B cell (primary cell): ENCODE results near the gene AKT3. TPM values are rescaled to one million over a fixed set of nuclear protein-coding genes. Genes with fewer than 3 reads are reported as not detected.

ENCODE experiments used
- ATAC-seq: fragments of 200-7000 bp; cut with Tn5 transposase; one replicate; pipeline ENCODE4 v1.10.0; 2021; ENCODE audit warnings: low read depth, mild to moderate bottlenecking, moderate number of reproducible peaks, moderate library complexity
- CTCF ChIA-PET: fragments of 350-600 bp; sonication (Branson Sonifier 250); formaldehyde crosslinking; loops from one replicate; lab custom pipeline; 2021; ENCODE audit warnings: antibody characterized with exemption, inconsistent platforms; lab: Charles Lee
- POLR2A ChIA-PET: fragments of 350-600 bp; sonication (Branson Sonifier 250); formaldehyde crosslinking; loops from one replicate; lab custom pipeline; 2021; ENCODE audit warnings: antibody characterized with exemption; lab: Charles Lee
- DNase-seq: peaks from one replicate; pipeline ENCODE4 v3.0.0; 2013
- H2AFZ ChIP-seq: 2 replicates; pipeline ENCODE4 v1.6.1; 2012; ENCODE audit warnings: mild to moderate bottlenecking, low read depth, low read length; ENCODE audit not compliant: insufficient read depth, poor library complexity, severe bottlenecking
- H3K27ac ChIP-seq, 2 donors: 1 replicate in 1 of 2; 2 replicates in 1 of 2; pipeline ENCODE4 v1.5.1; 2012 to 2013; ENCODE audit warnings: low read length in 2 of 2, mild to moderate bottlenecking in 2 of 2, moderate library complexity in 1 of 2
- H3K27me3 ChIP-seq, 4 experiments: fragments of 200-600 bp in 1 of 4; sonication (generic) in 1 of 4; replicated peaks in 1 of 4; 1 replicate in 2 of 4; 2 replicates in 2 of 4; pipeline versions ENCODE4 v1.6.1 to v1.7.0; 2013 to 2016; ENCODE audit warnings: low read length in 3 of 4, mild to moderate bottlenecking in 2 of 4, mixed read lengths in 1 of 4, moderate library complexity in 1 of 4; ENCODE audit not compliant: insufficient read depth in 4 of 4, control insufficient read depth in 3 of 4; ENCODE audit errors: control extremely low read depth in 1 of 4
- H3K36me3 ChIP-seq, 2 experiments: replicated peaks in 1 of 2; 1 replicate in 1 of 2; 2 replicates in 1 of 2; pipeline versions ENCODE4 v1.6.1 to v1.7.1; 2013; ENCODE audit warnings: low read length in 1 of 2; ENCODE audit not compliant: insufficient read depth in 2 of 2, control insufficient read depth in 1 of 2; ENCODE audit errors: control extremely low read depth in 1 of 2, extremely low read depth in 1 of 2
- H3K4me1 ChIP-seq, 2 donors: fragments of 200-600 bp in 1 of 2; sonication (generic) in 1 of 2; 1 replicate in 1 of 2; 2 replicates in 1 of 2; pipeline versions ENCODE4 v1.5.1 to v1.6.1; 2013 to 2017; ENCODE audit warnings: low read length in 2 of 2; ENCODE audit not compliant: control insufficient read depth in 2 of 2, insufficient read depth in 2 of 2
- H3K4me2 ChIP-seq: replicated peaks from 2 replicates; pipeline ENCODE3; 2012; ENCODE audit warnings: mild to moderate bottlenecking, low read depth, low read length; ENCODE audit not compliant: poor library complexity, severe bottlenecking
- H3K4me3 ChIP-seq, 5 experiments: fragments of 200-600 bp in 1 of 5; sonication (generic) in 1 of 5; 1 replicate in 3 of 5; 2 replicates in 2 of 5; pipeline versions ENCODE4 v1.5.1 to v1.7.0; 2011 to 2016; ENCODE audit warnings: low read length in 4 of 5, mild to moderate bottlenecking in 4 of 5, low read depth in 2 of 5, control low read depth in 1 of 5, moderate library complexity in 1 of 5; ENCODE audit not compliant: insufficient read depth in 1 of 5; ENCODE audit errors: control extremely low read depth in 1 of 5, extremely low read depth in 1 of 5
- H3K79me2 ChIP-seq: fragments of 200-600 bp; sonication (generic); one replicate; pipeline ENCODE4 v1.6.0; 2016; ENCODE audit warnings: low read length; ENCODE audit not compliant: control insufficient read depth, insufficient read depth
- H3K9ac ChIP-seq: fragments of 200-600 bp; sonication (generic); 2 replicates; pipeline ENCODE4 v1.6.1; 2017; ENCODE audit warnings: mild to moderate bottlenecking, low read length, moderate library complexity
- H3K9me3 ChIP-seq, 3 donors: one replicate each; pipeline versions ENCODE4 v1.6.1 to v1.7.1; 2013; ENCODE audit warnings: low read length in 2 of 3; ENCODE audit not compliant: control insufficient read depth in 2 of 3, insufficient read depth in 1 of 3; ENCODE audit errors: control extremely low read depth in 1 of 3
- H4K20me1 ChIP-seq: 2 replicates; pipeline ENCODE4 v1.6.0; 2012; ENCODE audit warnings: mild to moderate bottlenecking, low read length; ENCODE audit not compliant: insufficient read depth, control insufficient read depth, poor library complexity, severe bottlenecking
- H3K27ac Mint-ChIP-seq: one replicate; pipeline ENCODE4 v1.8.0; 2021; ENCODE audit warnings: mixed read lengths
- H3K27me3 Mint-ChIP-seq: one replicate; pipeline ENCODE4 v1.8.0; 2021; ENCODE audit warnings: mixed read lengths
- H3K4me1 Mint-ChIP-seq: one replicate; pipeline ENCODE4 v1.8.0; 2021; ENCODE audit warnings: mixed read lengths
- H3K4me3 Mint-ChIP-seq: one replicate; pipeline ENCODE4 v1.8.0; 2021; ENCODE audit warnings: mixed read lengths
- H3K9me3 Mint-ChIP-seq: one replicate; pipeline ENCODE4 v1.8.0; 2022; ENCODE audit warnings: mixed read lengths; ENCODE audit not compliant: insufficient read depth
- CTCF ChIP-seq: fragments of 200-600 bp; IDR thresholded peaks from one replicate; pipeline ENCODE4 v1.8.0; 2022; ENCODE audit warnings: antibody characterized with exemption, mild to moderate bottlenecking
- EZH2 ChIP-seq: IDR thresholded peaks from 2 replicates; pipeline ENCODE4 v1.6.1; 2012; ENCODE audit warnings: borderline replicate concordance, low read depth, mild to moderate bottlenecking, moderate library complexity, low read length; ENCODE audit not compliant: insufficient read depth, poor library complexity, severe bottlenecking
- WGBS: methylation state at CpG from one replicate; pipeline ENCODE4 v1.1.5; 2013; ENCODE audit warnings: missing lambda C conversion rate; ENCODE audit not compliant: insufficient coverage; 5-methylcytosine and 5-hydroxymethylcytosine counted together
- intact Hi-C: fragments of 100-400 bp; cut with micrococcal nuclease; formaldehyde crosslinking; loops from one replicate; pipeline ENCODE4 v1.10.0; 2022
- polyA plus RNA-seq: library from polyadenylated mRNA; depleted of rRNA; stranded (reverse); fragments of >200 nt; gene quantifications from 2 replicates; pipeline ENCODE4 v1.2.3, GENCODE V29; 2012
- total RNA-seq, 2 donors: library from RNA; stranded (reverse); fragments of 120-200 nt in 1 of 2; gene quantifications; 1 replicate in 1 of 2; 2 replicates in 1 of 2; pipeline versions ENCODE4 v1.2.3 to v1.2.4, GENCODE V29; 2013 to 2022

The AKT3 gene
- total and polyA plus RNA-seq, 2 donors (not counting 1 experiment from before 2014, with no cell fraction given): 4.4 to 148 TPM

- Histone ChIP-seq H3K36me3 (no peaks in the 10 kb centered on the region), H3K4me1 (no peaks in the 10 kb centered on the region), H4K20me1 (no peaks in the 10 kb centered on the region), H3K27ac (no peak overlapping the region), H3K4me3 (no peak overlapping the region), H3K9me3 (peaks cover 0 to 1% (median 0%) of the 10 kb centered on the region in 3 donors), H3K79me2 (no peaks in the 10 kb centered on the region), H3K9ac (no peak overlapping the region), H2AFZ (no peak overlapping the region), H3K4me2 (no peak overlapping the region), H3K27me3 (no peaks in the 10 kb centered on the region)
- Mint-ChIP-seq H3K9me3 (peaks cover 8% of the 10 kb centered on the region), H3K27ac (no peak overlapping the region), H3K27me3 (no peaks in the 10 kb centered on the region), H3K4me1 (peaks cover 14% of the 10 kb centered on the region), H3K4me3 (no peak overlapping the region)
- TF ChIP-seq CTCF: no peak
- 100% methylated on average over 3 of the region's 4 CpGs for WGBS
- intact Hi-C loops: no loop called here
- ChIA-PET POLR2A (no interaction called here), CTCF (interaction anchor here (1.1 kb wide), 1 partner anchor 19 kb away, joined by 3 read pairs; no protein-coding TSS in a partner anchor)
- ATAC-seq (no peak), DNase-seq (no peak)
Observed at GRCh38 chr1:243529512-243529911, 320.5 kb downstream of the AKT3 start.

DNA sequence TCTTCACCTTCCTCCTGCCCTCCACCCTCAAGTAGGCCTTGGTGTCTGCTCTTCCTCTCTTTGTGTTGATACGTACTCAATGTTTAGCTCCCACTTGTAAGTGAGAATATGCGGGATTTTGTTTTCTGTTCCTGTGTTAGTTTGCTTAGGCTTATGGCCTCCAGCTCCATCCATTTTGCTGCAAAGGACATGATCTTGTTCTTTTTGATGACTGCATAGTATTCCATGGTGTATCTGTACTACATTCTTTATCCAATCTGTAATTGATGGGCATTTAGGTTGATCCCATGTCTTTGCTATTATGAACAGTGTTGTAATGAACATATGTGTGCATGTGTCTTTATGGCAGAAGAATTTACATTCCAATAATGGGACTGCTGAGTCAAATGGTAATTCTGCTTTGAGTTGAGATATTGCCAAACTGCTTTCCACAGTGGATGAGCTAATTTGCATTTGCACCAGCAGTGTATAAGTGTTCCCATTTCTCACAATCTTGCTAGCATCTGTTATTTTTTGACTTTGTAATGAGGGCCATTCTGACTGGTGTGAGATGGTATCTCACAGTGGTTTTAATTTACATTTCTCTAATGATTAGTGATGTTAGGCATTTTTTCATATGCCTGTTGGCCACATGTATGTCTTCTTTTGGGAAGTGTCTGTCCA, 321.5 kb downstream of the AKT3 start:
- Mint-ChIP-seq H3K27me3 (no peaks in the 10 kb centered on the region), H3K4me1 (peaks cover 13% of the 10 kb centered on the region), H3K4me3 (no peak overlapping the region), H3K27ac (no peak overlapping the region), H3K9me3 (peaks cover 8% of the 10 kb centered on the region)
- H3K4me3 ChIP-seq: no peak overlapping the region
- ATAC-seq: no peak
- H3K9ac ChIP-seq: no peak overlapping the region
- no peak overlapping the region for H3K27ac ChIP-seq
- no CpG with 5 or more reads among the region's 2 CpGs for WGBS
- ChIA-PET CTCF (interaction anchor here (1.1 kb wide), 1 partner anchor 20 kb away, joined by 3 read pairs; no protein-coding TSS in a partner anchor), POLR2A (no interaction called here)
- no peaks in the 10 kb centered on the region for H4K20me1 ChIP-seq
- no peak overlapping the region for H3K4me2 ChIP-seq
- H3K9me3 ChIP-seq: peaks cover 0 to 1% (median 0%) of the 10 kb centered on the region in 3 donors
- no peaks in the 10 kb centered on the region for H3K36me3 ChIP-seq
- no peak for DNase-seq
- H3K79me2 ChIP-seq: no peaks in the 10 kb centered on the region
- no peaks in the 10 kb centered on the region for H3K4me1 ChIP-seq
- intact Hi-C loops: no loop called here
- no peaks in the 10 kb centered on the region for H3K27me3 ChIP-seq
- no peak for TF ChIP-seq EZH2
- TF ChIP-seq CTCF: no peak
- H2AFZ ChIP-seq: no peak overlapping the region
